ENCODE results near the gene CGB5.
"Not testable (repeated sequence)": the region's sequence is repeated elsewhere in the genome, so short reads cannot be mapped to it uniquely, and the experiment has no call there.

DNA sequence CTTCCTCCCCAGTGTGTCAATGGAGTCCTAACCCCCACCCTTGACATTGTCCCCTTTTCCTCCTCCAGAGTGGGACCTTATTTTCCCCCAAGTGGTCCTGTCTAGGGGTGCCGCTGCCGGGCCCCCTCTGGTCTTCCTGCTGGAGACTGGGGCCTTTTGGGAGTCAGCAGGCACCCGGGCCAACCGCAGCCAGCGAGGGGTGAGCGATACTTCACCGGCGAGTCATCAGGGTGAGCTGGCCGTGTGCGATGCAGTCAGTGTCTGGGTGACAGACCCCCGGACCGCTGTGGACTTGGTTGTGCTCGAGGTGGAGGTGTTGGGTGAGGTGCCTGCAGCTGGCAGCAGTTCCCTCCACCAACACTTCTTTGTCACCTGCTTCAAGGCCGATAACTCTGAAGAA is 13.9 kb upstream of the CGB5 start:
- TF ChIP-seq RXRA (IDR thresholded peaks at IDR 0.05; ENCODE audit: borderline replicate concordance, low read depth); EP300 (IDR thresholded peaks at IDR 0.05; ENCODE audit: borderline replicate concordance in 1 of 2, low read depth in 1 of 2, low read length in 1 of 2); RAD21 (IDR thresholded peaks at IDR 0.05; ENCODE audit: low read length); EZH2phosphoT487 (IDR thresholded peaks at IDR 0.05; ENCODE audit: borderline replicate concordance, low read depth): not testable (repeated sequence)
- TF ChIP-seq, protein P1, sequence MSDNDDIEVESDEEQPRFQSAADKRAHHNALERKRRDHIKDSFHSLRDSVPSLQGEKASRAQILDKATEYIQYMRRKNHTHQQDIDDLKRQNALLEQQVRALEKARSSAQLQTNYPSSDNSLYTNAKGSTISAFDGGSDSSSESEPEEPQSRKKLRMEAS (IDR thresholded peaks at IDR 0.05; ENCODE audit: low read depth), result not testable (repeated sequence)
- TF ChIP-seq, protein P2, sequence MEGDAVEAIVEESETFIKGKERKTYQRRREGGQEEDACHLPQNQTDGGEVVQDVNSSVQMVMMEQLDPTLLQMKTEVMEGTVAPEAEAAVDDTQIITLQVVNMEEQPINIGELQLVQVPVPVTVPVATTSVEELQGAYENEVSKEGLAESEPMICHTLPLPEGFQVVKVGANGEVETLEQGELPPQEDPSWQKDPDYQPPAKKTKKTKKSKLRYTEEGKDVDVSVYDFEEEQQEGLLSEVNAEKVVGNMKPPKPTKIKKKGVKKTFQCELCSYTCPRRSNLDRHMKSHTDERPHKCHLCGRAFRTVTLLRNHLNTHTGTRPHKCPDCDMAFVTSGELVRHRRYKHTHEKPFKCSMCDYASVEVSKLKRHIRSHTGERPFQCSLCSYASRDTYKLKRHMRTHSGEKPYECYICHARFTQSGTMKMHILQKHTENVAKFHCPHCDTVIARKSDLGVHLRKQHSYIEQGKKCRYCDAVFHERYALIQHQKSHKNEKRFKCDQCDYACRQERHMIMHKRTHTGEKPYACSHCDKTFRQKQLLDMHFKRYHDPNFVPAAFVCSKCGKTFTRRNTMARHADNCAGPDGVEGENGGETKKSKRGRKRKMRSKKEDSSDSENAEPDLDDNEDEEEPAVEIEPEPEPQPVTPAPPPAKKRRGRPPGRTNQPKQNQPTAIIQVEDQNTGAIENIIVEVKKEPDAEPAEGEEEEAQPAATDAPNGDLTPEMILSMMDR (IDR thresholded peaks at IDR 0.05), result not testable (repeated sequence)

Data from SK-N-SH (cell line).